ENCODE results near the gene DOHH.
"Not testable (repeated sequence)": the region's sequence is repeated elsewhere in the genome, so short reads cannot be mapped to it uniquely, and the experiment has no call there.

The DOHH gene

DNA sequence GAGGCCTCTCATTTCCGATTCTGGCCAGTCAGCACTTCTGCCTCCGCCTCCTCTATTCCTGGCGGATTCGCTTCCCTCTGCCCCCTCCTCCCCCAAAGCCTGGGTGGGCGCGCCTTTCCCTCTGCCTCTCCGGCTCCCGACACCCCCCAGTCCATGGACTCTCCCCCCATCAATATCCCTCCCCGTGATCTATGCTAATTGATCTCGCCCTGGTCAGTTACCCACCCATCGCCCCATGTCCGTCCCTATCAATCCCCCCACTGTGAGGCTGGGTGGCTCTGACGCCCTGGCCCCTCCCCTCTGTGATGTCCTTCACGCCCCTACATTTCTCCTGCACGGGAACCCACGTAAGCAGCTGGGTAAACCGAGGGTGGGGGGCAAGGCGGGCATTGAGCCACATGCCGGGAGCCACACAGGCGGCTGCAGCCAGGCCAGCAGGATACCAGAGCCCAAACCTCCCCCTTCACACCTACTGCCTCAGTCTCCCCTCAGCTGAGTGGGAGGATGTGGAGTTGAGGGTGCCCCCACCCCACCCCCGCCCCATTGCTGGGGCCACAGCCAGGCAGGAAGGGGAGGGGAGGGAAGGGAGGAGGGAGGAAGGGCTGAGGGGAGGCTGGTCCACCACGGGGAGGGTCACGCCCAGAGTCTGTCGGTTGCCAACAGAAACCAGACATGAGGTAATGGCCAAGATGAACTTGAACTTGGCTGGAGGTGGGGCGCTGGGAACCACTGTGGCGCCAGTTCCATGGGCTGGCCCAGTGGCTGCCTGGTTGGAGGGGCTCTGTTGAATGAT, 41.2 kb downstream of the DOHH start:
- FAIRE-seq (no peak), DNase-seq (ENCODE audit: insufficient read length) (no peak)

DNA sequence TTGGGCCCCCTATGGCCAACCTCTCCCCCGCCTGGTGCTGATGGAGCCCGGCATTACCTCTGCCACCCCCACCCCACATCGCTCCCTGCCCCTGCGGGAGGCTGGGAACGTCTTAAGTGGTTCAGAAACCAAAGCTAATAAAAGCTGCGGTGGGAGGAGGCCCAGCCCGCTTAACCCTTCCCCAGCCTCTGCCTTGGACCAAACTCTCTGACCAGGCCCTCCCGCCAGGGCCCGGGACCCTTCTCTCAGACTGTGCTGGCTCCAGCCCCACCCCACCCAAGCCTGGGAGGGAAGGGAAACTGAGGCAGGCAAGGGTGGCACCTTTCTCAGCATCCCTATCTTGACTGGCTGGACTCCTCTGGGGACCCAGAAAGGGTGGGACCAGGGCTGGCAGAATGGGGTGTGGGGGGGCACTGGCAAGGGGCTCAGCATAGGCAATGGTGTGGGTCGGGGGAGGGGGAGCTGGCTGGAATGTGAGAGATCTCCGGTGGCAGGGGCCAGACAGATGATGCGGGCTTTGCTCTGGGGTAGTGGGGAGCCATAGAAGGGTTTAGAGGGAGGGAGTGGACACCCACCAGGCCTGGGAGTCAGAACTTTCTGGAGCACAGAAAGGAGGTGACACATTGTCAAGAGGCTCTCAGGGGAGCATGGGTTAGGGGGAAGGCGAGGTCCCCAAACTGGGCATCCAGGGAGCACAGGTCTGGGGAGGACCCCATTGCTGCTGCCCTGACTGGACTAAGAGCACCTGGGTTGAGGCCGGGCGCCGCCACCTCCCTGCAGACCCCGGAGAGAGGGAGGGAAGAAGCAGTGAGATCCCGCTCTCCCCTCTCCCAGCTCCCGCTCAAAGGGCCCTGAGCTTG, 42.0 kb downstream of the DOHH start:
- DNase-seq (ENCODE audit: insufficient read length) (no peak), FAIRE-seq (no peak)
- TF ChIP-seq TAF1 (IDR thresholded peaks at IDR 0.05; ENCODE audit: borderline replicate concordance, low read depth, low read length) (no peak), POLR2AphosphoS5 (IDR thresholded peaks at IDR 0.05; ENCODE audit: low read depth, low read length) (no peak), POLR2A (IDR thresholded peaks at IDR 0.05; ENCODE audit: low read depth, low read length) (no peak)

More for the DNA sequence above, 41.2 kb downstream of the DOHH start:
- TF ChIP-seq POLR2AphosphoS5 (IDR thresholded peaks at IDR 0.05; ENCODE audit: low read depth, low read length): no peak
- no peak for TF ChIP-seq POLR2A (IDR thresholded peaks at IDR 0.05; ENCODE audit: low read depth, low read length)
- no peak for TF ChIP-seq TAF1 (IDR thresholded peaks at IDR 0.05; ENCODE audit: borderline replicate concordance, low read depth, low read length)

DNA sequence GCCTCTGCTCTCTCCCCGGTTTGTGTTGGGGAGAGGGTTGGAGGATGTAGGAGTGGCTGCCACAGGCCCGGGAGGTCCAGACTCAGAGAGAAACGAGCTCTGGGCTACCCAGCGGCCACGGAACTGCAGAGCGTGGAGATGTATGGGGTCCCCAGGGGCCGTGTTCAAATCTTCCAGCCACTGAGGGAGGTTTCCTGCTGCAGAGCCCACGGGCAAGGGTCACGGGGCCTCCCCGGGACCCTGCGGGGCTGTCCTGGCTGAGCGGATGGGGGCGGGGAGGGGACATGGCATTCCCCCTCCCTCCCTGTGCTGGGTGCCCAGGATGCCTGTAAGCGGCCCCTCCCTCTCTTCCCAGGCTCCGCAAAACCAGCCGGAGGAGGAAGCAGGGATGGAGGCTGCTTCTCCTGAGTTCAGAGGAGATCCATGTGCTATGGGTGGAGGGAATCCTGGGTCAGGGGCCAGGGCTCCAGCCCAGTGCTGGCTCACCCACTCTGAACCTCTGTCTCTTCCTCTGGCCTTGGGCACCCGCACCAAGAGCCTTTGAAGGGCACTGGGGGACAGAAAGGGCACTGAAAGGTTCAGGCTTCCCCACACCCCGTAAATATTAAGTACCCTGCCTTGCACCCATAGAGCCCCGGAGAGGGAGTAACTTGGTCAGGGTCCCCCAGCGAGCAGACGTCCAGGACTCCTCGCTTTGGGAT, 42.8 kb downstream of the DOHH start:
- DNase-seq (ENCODE audit: insufficient read length) (no peak), FAIRE-seq (no peak)
- TF ChIP-seq TAF1 (IDR thresholded peaks at IDR 0.05; ENCODE audit: borderline replicate concordance, low read depth, low read length) (no peak), POLR2AphosphoS5 (IDR thresholded peaks at IDR 0.05; ENCODE audit: low read depth, low read length) (no peak), POLR2A (IDR thresholded peaks at IDR 0.05; ENCODE audit: low read depth, low read length) (no peak)

DNA sequence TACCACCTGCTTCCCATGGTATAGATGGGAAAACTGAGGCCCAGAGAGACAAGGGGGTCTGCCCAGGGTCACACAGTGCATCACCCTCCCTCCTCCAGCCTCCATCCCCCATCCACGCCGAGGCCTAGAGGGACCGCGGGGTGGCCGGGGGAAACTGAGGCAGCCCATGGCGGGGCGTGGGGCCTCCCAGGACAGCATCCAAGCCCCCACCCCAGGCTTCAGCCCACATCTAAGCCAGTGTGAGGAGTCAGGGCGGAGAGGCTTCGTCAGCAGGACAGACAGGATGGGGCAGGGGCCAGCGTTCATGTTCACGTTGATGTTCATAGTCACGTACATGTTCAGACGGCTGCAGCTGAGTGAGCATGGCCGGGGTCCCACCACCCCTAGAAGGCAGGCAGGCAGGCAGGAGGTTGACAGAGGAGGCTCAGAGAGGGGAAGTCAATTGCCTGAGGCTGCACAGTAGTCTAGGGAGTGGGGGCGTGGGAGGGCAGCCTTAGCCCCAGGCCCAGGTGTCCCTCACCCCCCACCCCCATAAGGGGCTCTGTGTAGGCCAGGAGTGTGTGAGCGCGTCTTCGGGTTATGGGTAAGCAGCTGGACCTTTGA, 43.4 kb downstream of the DOHH start:
- no peak for DNase-seq (ENCODE audit: insufficient read length)
- FAIRE-seq: no peak
- TF ChIP-seq POLR2AphosphoS5 (IDR thresholded peaks at IDR 0.05; ENCODE audit: low read depth, low read length) (no peak), POLR2A (IDR thresholded peaks at IDR 0.05; ENCODE audit: low read depth, low read length) (no peak)

- no peak for FAIRE-seq
- no peak for DNase-seq (ENCODE audit: insufficient read length)
- no peak for TF ChIP-seq TAF1 (IDR thresholded peaks at IDR 0.05; ENCODE audit: borderline replicate concordance, low read depth, low read length)
- TF ChIP-seq POLR2A (IDR thresholded peaks at IDR 0.05; ENCODE audit: low read depth, low read length): no peak
- TF ChIP-seq POLR2AphosphoS5 (IDR thresholded peaks at IDR 0.05; ENCODE audit: low read depth, low read length): no peak
Observed at GRCh38 chr19:3455960-3456601, 44.4 kb downstream of the DOHH start.

DNA sequence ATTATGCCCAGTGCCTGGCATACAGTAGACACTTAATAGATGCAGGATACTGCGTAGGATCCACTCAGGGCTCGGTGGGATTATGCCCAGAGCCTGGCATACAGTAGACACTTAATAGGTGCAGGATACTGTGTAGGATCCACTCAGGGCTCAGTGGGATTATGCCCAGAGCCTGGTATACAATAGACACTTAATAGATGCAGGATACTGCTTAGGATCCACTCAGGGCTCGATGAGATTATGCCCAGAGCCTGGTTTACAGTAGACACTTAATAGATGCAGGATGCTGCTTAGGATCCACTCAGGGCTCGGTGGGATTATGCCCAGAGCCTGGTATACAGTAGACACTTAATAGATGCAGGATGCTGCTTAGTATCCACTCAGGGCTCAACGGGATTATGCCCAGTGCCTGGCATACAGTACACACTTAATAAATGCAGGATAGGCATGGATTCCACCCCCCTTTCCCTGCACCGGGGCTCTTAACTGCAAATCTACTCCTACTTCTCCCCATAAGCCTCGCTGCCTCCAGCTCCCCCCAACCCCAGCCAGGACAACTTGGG, 45.0 kb downstream of the DOHH start:
- DNase-seq (ENCODE audit: insufficient read length) (no peak), FAIRE-seq (no peak)
- TF ChIP-seq TAF1 (IDR thresholded peaks at IDR 0.05; ENCODE audit: borderline replicate concordance, low read depth, low read length) (no peak), POLR2AphosphoS5 (IDR thresholded peaks at IDR 0.05; ENCODE audit: low read depth, low read length) (no peak), POLR2A (IDR thresholded peaks at IDR 0.05; ENCODE audit: low read depth, low read length) (no peak)

DNA sequence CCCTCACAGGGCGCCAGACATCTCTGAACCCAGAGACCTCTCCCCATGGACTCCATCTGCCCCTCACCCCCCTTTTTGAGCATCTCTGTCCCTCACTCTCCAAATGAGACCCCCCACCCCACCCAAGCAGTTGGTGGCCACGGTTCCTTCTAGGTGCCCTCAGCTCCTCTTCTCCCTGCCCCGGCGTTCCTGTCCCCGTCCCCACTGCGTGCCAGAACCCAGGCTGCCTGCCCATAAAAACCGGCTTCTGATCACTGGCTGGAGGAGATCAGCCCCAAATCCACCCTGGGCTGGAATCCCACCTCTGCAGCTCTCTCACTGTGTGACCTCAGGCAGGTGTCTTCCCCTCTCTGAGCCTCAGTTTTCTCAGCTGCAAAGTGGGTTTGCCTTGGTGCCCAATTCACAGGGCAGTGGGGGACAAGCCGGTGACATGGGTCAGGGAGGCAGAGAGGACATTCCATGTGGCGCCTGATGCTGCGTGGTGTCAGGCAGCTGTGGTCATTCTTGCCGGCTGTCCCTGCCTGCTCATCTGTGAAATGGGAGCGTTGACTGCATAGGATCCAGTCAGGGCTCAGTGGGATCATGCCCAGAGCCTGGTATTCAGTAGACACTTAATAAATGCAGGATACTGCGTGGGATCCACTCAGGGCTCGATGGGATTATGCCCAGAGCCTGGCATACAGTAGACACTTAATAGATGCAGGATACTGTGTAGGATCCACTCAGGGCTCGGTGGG, 45.6 kb downstream of the DOHH start:
- no peak for FAIRE-seq
- TF ChIP-seq POLR2A (IDR thresholded peaks at IDR 0.05; ENCODE audit: low read depth, low read length) (no peak), POLR2AphosphoS5 (IDR thresholded peaks at IDR 0.05; ENCODE audit: low read depth, low read length) (no peak), TAF1 (IDR thresholded peaks at IDR 0.05; ENCODE audit: borderline replicate concordance, low read depth, low read length) (no peak)
- no peak for DNase-seq (ENCODE audit: insufficient read length)

- FAIRE-seq (no peak), DNase-seq (ENCODE audit: insufficient read length) (no peak)
- TF ChIP-seq TAF1 (IDR thresholded peaks at IDR 0.05; ENCODE audit: borderline replicate concordance, low read depth, low read length) (no peak), POLR2AphosphoS5 (IDR thresholded peaks at IDR 0.05; ENCODE audit: low read depth, low read length) (no peak), POLR2A (IDR thresholded peaks at IDR 0.05; ENCODE audit: low read depth, low read length) (no peak)
Observed at GRCh38 chr19:3453840-3454239, 46.6 kb downstream of the DOHH start.

DNA sequence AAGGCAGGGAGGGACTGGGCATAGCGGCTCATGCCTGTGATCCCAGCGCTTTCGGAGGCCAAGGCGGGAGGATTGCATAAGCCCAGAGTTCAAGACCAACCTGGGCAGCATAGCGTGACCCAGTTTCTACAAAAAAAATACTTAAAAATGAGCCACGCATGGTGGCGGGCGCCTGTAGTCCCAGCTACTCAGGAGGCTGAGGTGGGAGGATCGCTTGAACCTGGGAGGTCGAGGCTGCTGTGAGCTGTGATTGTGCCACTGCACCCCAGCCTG, 47.6 kb downstream of the DOHH start:
- not testable (repeated sequence) for FAIRE-seq; DNase-seq (ENCODE audit: insufficient read length)

DNA sequence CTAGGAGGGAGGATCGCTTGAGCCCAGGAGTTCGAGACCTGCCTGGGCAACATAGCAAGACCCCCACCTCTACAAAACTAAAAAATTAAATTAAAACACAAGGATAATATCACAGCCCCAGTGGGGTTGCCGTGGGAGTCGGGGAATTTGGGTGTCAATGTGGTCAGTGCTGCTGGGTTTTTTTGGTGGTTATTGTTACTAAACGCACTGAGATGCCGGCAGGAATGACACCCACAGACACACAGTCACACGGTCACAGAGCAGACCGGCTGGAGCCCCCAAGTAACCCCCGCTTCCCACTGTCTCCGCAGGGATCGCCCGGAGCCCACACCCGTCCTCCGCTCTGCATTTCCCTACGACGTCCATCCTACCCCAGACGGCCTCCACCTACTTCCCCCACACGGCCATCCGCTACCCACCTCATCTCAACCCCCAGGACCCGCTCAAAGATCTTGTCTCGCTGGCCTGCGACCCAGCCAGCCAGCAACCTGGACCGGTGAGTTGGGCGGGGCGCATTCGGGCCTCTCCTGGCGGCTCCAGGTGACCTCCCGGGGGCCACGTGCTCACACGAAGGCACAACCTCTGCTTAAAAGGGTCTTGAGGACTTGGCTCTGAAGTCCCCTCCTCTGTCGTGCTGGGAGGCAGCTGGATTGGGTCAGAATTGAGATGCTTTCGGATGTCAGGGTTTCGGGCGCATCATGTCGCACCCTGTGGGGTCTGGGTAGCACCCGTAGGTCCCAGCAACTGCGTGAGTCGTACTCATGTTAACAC, 48.1 kb downstream of the DOHH start:
- DNase-seq (ENCODE audit: insufficient read length) (no peak), FAIRE-seq (no peak)
- no peak for TF ChIP-seq POLR2A (IDR thresholded peaks at IDR 0.05; ENCODE audit: low read depth, low read length)
- no peak for TF ChIP-seq POLR2AphosphoS5 (IDR thresholded peaks at IDR 0.05; ENCODE audit: low read depth, low read length)
- no peak for TF ChIP-seq TAF1 (IDR thresholded peaks at IDR 0.05; ENCODE audit: borderline replicate concordance, low read depth, low read length)

Measured in GM12892 (cell line).